SU-DHL-6 (cell line): ENCODE results near the gene CENPX.

Experiments used
- H2AFZ ChIP-seq: fragments of 200-600 bp; sonication (generic); 2 replicates; pipeline ENCODE4 v1.6.1; 2014; ENCODE audit warnings: low read depth, mild to moderate bottlenecking, moderate library complexity, mixed read lengths, antibody characterized with exemption, low read length; ENCODE audit not compliant: severe bottlenecking
- H3F3A ChIP-seq: fragments of 200-600 bp; shearing (Covaris generic); 2 replicates; pipeline ENCODE4 v1.6.0; 2016; ENCODE audit warnings: antibody characterized with exemption, mild to moderate bottlenecking; ENCODE audit not compliant: insufficient read depth
- H3K27ac ChIP-seq: fragments of 200-600 bp; sonication (generic); 2 replicates; pipeline ENCODE4 v1.5.1; 2016; ENCODE audit warnings: low read depth, mild to moderate bottlenecking, low read length, moderate library complexity, mixed read lengths
- H3K27me3 ChIP-seq: fragments of 200-600 bp; sonication (generic), shearing (Covaris generic); 2 replicates; pipeline ENCODE4 v1.6.0; 2014; ENCODE audit warnings: mild to moderate bottlenecking, low read length
- H3K36me3 ChIP-seq: fragments of 200-600 bp; sonication (generic); 2 replicates; pipeline ENCODE4 v1.6.1; 2014; ENCODE audit warnings: mild to moderate bottlenecking, low read length, mixed read lengths
- H3K4me2 ChIP-seq: fragments of 300-600, 200-600 bp; shearing (Covaris generic), sonication (generic); 2 replicates; pipeline ENCODE4 v1.6.0; 2014; ENCODE audit warnings: low read length, low read depth, mild to moderate bottlenecking; ENCODE audit not compliant: poor library complexity, severe bottlenecking
- H3K4me3 ChIP-seq: fragments of 200-600 bp; sonication (generic); 2 replicates; pipeline ENCODE4 v1.5.1; 2014; ENCODE audit warnings: antibody characterized with exemption, low read length, mild to moderate bottlenecking, mixed read lengths; ENCODE audit not compliant: insufficient read depth, poor library complexity, severe bottlenecking
- H3K79me2 ChIP-seq: fragments of 200-600 bp; sonication (generic); 2 replicates; pipeline ENCODE4 v1.6.1; 2014; ENCODE audit warnings: mild to moderate bottlenecking, low read length, moderate library complexity; ENCODE audit not compliant: insufficient read depth
- H3K9ac ChIP-seq: fragments of 200-600 bp; sonication (generic); 2 replicates; pipeline ENCODE4 v1.7.0; 2014; ENCODE audit warnings: mild to moderate bottlenecking, low read length
- H3K9me2 ChIP-seq: fragments of 200-600 bp; sonication (generic); replicated peaks from 2 replicates; pipeline ENCODE4 v1.6.1; 2014; ENCODE audit warnings: low read length; ENCODE audit not compliant: insufficient read depth
- H3K9me3 ChIP-seq: fragments of 200-600 bp; sonication (generic); 2 replicates; pipeline ENCODE4 v1.6.1; 2014; ENCODE audit warnings: low read length, mixed read lengths; ENCODE audit not compliant: insufficient read depth
- H4K20me1 ChIP-seq: fragments of 200-600 bp; sonication (generic); 2 replicates; pipeline ENCODE4 v1.6.1; 2014; ENCODE audit warnings: low read depth, mild to moderate bottlenecking, antibody characterized with exemption, low read length, moderate library complexity, mixed read lengths
- EZH2phosphoT487 ChIP-seq: fragments of 200-600 bp; sonication (generic), shearing (Covaris generic); conservative IDR thresholded peaks from 2 replicates; pipeline ENCODE4 v1.6.1; 2018; ENCODE audit warnings: mild to moderate bottlenecking, antibody characterized with exemption, low read length, moderate library complexity, mixed read lengths
- TF ChIP-seq, protein P1 (sequence below): fragments of 200-600 bp; sonication (generic); IDR thresholded peaks from one replicate; pipeline ENCODE4 v1.5.1; 2017; ENCODE audit warnings: antibody characterized with exemption, mild to moderate bottlenecking, low read length, moderate library complexity; ENCODE audit not compliant: insufficient read depth, poor library complexity, severe bottlenecking

The CENPX gene

DNA sequence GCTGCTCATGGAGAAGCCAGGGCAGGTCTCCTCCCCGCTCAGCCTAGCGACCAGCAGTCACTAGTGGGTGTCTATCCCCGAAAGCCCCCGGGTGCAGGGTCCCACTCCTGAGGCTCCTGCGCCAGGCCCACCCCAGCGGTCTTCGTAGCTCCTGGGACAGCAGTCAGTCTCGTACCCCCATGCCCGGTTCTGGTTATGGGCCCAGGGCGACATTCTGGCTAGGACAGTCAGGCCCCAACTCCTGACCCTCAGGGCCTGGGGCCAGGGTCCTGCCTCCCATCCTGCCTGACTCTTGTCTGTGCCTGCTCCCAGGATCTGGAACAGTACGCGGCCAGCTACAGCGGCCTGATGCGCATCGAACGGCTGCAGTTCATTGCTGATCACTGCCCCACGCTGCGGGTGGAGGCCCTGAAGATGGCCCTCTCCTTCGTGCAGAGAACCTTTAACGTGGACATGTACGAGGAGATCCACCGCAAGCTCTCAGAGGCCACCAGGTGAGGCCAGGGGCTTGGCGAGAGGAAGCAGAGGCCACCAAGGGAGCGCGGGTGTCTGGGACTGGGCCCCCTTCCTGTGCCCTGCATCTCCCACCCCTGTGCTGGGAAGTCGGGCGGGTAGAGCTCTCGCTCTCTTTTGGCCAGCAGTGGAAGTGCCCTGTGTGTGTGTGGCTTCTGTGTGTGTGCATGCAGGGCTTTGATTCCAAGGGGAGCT, 31.0 kb upstream of the CENPX start:
- H3K4me3 ChIP-seq, result no peak overlapping the region
- no peaks in the 10 kb centered on the region for H3K36me3 ChIP-seq
- no peaks in the 10 kb centered on the region for H3K27me3 ChIP-seq
- H3K9me2 ChIP-seq, result no peaks in the 10 kb centered on the region
- H3K9me3 ChIP-seq, result no peaks in the 10 kb centered on the region
- no peak for TF ChIP-seq EZH2phosphoT487
- TF ChIP-seq, protein P1, sequence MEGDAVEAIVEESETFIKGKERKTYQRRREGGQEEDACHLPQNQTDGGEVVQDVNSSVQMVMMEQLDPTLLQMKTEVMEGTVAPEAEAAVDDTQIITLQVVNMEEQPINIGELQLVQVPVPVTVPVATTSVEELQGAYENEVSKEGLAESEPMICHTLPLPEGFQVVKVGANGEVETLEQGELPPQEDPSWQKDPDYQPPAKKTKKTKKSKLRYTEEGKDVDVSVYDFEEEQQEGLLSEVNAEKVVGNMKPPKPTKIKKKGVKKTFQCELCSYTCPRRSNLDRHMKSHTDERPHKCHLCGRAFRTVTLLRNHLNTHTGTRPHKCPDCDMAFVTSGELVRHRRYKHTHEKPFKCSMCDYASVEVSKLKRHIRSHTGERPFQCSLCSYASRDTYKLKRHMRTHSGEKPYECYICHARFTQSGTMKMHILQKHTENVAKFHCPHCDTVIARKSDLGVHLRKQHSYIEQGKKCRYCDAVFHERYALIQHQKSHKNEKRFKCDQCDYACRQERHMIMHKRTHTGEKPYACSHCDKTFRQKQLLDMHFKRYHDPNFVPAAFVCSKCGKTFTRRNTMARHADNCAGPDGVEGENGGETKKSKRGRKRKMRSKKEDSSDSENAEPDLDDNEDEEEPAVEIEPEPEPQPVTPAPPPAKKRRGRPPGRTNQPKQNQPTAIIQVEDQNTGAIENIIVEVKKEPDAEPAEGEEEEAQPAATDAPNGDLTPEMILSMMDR, result no peak
- no peaks in the 10 kb centered on the region for H3F3A ChIP-seq
- no peak overlapping the region for H3K27ac ChIP-seq
- no peak overlapping the region for H3K4me2 ChIP-seq
- no peaks in the 10 kb centered on the region for H4K20me1 ChIP-seq
- no peak overlapping the region for H3K9ac ChIP-seq
- peaks cover 10% of the 10 kb centered on the region for H3K79me2 ChIP-seq
- no peak overlapping the region for H2AFZ ChIP-seq

GRCh38 chr17:82053130-82053529, 30.5 kb upstream of the CENPX start:
- Histone ChIP-seq H3F3A (no peaks in the 10 kb centered on the region), H3K9ac (peak overlapping the region; percentile 71), H3K9me3 (no peaks in the 10 kb centered on the region), H3K36me3 (no peaks in the 10 kb centered on the region), H3K27ac (no peak overlapping the region), H3K9me2 (no peaks in the 10 kb centered on the region), H3K79me2 (peaks cover 10% of the 10 kb centered on the region), H4K20me1 (no peaks in the 10 kb centered on the region), H3K4me3 (no peak overlapping the region), H3K27me3 (no peaks in the 10 kb centered on the region), H2AFZ (no peak overlapping the region), H3K4me2 (peak overlapping the region; percentile 67)
- TF ChIP-seq, protein P1, result no peak
- TF ChIP-seq EZH2phosphoT487, result no peak

GRCh38 chr17:82052638-82053059, 30.0 kb upstream of the CENPX start:
- peak overlapping the region; percentile 96 for H3K4me3 ChIP-seq
- H3K9me2 ChIP-seq, result no peaks in the 10 kb centered on the region
- no peaks in the 10 kb centered on the region for H3K9me3 ChIP-seq
- H4K20me1 ChIP-seq, result no peaks in the 10 kb centered on the region
- peaks cover 10% of the 10 kb centered on the region for H3K79me2 ChIP-seq
- H3F3A ChIP-seq, result no peaks in the 10 kb centered on the region
- H3K36me3 ChIP-seq, result no peaks in the 10 kb centered on the region
- H2AFZ ChIP-seq, result no peak overlapping the region
- H3K4me2 ChIP-seq, result peak overlapping the region; percentile 67
- H3K27me3 ChIP-seq, result no peaks in the 10 kb centered on the region
- no peak overlapping the region for H3K27ac ChIP-seq
- TF ChIP-seq, protein P1, result no peak
- no peak for TF ChIP-seq EZH2phosphoT487
- peak overlapping the region; percentile 71 for H3K9ac ChIP-seq
